ENCODE measurements around the gene LHX6. TPM values are rescaled to one million over a fixed set of nuclear protein-coding genes. Genes with fewer than 3 reads are reported as not detected.

Gene LHX6
- total and polyA plus RNA-seq, 2 experiments from 2014 or later, result 1.0 to 1.2 TPM

GRCh38 chr9:122173670-122174069, 55.1 kb downstream of the LHX6 start:
- Histone ChIP-seq H4K20me1 (replicated peaks; ENCODE audit: insufficient read depth) (no peaks in the 10 kb centered on the region), H3K36me3 (ENCODE audit: insufficient read depth) (no peaks in the 10 kb centered on the region), H3K27ac (ENCODE audit: low read depth) (no peak overlapping the region), H3K4me1 (ENCODE audit: insufficient read depth) (no peaks in the 10 kb centered on the region), H3K9me2 (ENCODE audit: insufficient read depth) (no peaks in the 10 kb centered on the region), H3K4me3 (no peak overlapping the region), H3F3A (replicated peaks; ENCODE audit: low read depth) (no peaks in the 10 kb centered on the region), H3K4me2 (no peak overlapping the region), H3K27me3 (ENCODE audit: insufficient read depth) (no peaks in the 10 kb centered on the region), H3K79me2 (replicated peaks; ENCODE audit: insufficient read depth) (no peaks in the 10 kb centered on the region), H2AFZ (no peak overlapping the region)
- peaks cover 3% of the 10 kb centered on the region; the same call in 1 of the 3 replicates for H3K4me1 Mint-ChIP-seq
- no peak for DNase-seq (ENCODE audit: low spot score)
- H3K9me3 Mint-ChIP-seq, result no peaks in the 10 kb centered on the region
- H3K36me3 Mint-ChIP-seq (ENCODE audit: low read depth), result no peaks in the 10 kb centered on the region
- H3K27me3 Mint-ChIP-seq (ENCODE audit: insufficient read depth, low read depth, poor library complexity), result peaks cover 6% of the 10 kb centered on the region
- ATAC-seq, result no peak
- no peak overlapping the region for H3K4me3 Mint-ChIP-seq
- TF ChIP-seq NANOG (IDR thresholded peaks at IDR 0.05; ENCODE audit: borderline replicate concordance), result no peak
- no peak for TF ChIP-seq REST (IDR thresholded peaks at IDR 0.05; ENCODE audit: unreplicated experiment)
- TF ChIP-seq EZH2phosphoT487 (IDR thresholded peaks at IDR 0.05; ENCODE audit: unreplicated experiment), result no peak
- no peak for TF ChIP-seq ZNF114 (CRISPR knock-in tag; IDR thresholded peaks at IDR 0.05)
- TF ChIP-seq POLR2AphosphoS5 (IDR thresholded peaks at IDR 0.05; ENCODE audit: low read depth), result no peak
- no peak for TF ChIP-seq JUNB (IDR thresholded peaks at IDR 0.05; ENCODE audit: unreplicated experiment)
- TF ChIP-seq EZH2 (IDR thresholded peaks at IDR 0.05; ENCODE audit: low read depth, unreplicated experiment), result no peak
- TF ChIP-seq ETS1 (IDR thresholded peaks at IDR 0.05), result no peak
- TF ChIP-seq STAT1 (IDR thresholded peaks at IDR 0.05; ENCODE audit: unreplicated experiment), result no peak
- TF ChIP-seq CTCF (conservative IDR thresholded peaks at IDR 0.05; ENCODE audit: low read depth in 2 of 2), result no peak
- TF ChIP-seq ZNF462 (CRISPR knock-in tag; IDR thresholded peaks at IDR 0.05), result no peak
- no peak for TF ChIP-seq ZNF331 (CRISPR knock-in tag; IDR thresholded peaks at IDR 0.05; ENCODE audit: low read depth)
- no peak for TF ChIP-seq CREB1 (CRISPR knock-in tag; IDR thresholded peaks at IDR 0.05; ENCODE audit: low read depth)
- no peak overlapping the region for H3K27ac Mint-ChIP-seq

Data from GM23338 (cell line).